Activated CD4-positive, alpha-beta T cell treated with anti-CD3 and anti-CD28 coated beads, Interleukin-2, amount 50 U/mL, for 48 hours (primary cell): ENCODE results near the gene C2orf81.
"Not testable (repeated sequence)": the region's sequence is repeated elsewhere in the genome, so short reads cannot be mapped to it uniquely, and the experiment has no call there.

ENCODE experiments used
- DNase-seq, 2 experiments: peaks; one replicate each; pipeline ENCODE4 v3.0.0-alpha.2; 2020

Gene C2orf81

GRCh38 chr2:74421221-74421870 is at the start of gene C2orf81, which contains the start of gene WDR54:
Gene C2orf81 (minus strand): TSS chr2:74421619. CDS start chr2:74421560, 59 bp downstream.
Gene WDR54 (plus strand): TSS chr2:74421730. CDS start chr2:74422154, 424 bp downstream.
- peak; percentile 93 to 95 for DNase-seq

GRCh38 chr2:74470742-74471141 is 49.3 kb upstream of the C2orf81 start:
- not testable (repeated sequence) for DNase-seq

GRCh38 chr2:74464406-74464805 is 43.0 kb upstream of the C2orf81 start:
- DNase-seq, result no peak

- no peak for DNase-seq
These were observed 41.3 kb upstream of the C2orf81 start for GRCh38 chr2:74462786-74463105.

- no peak for DNase-seq
These were observed 40.8 kb upstream of the C2orf81 start for GRCh38 chr2:74462054-74462785.

- DNase-seq, result no peak
These were observed 40.0 kb upstream of the C2orf81 start for GRCh38 chr2:74461187-74462053.

- not testable (repeated sequence) for DNase-seq
These were observed 38.8 kb upstream of the C2orf81 start for GRCh38 chr2:74460187-74460586.

GRCh38 chr2:74459503-74460118 is 38.2 kb upstream of the C2orf81 start:
- not testable (repeated sequence) for DNase-seq

- no peak for DNase-seq
These were observed 37.5 kb upstream of the C2orf81 start for GRCh38 chr2:74458938-74459363.

GRCh38 chr2:74458132-74458937 is 36.9 kb upstream of the C2orf81 start, which contains the start of gene WBP1:
Gene WBP1 (plus strand): TSS chr2:74458438. CDS start chr2:74458603, 165 bp downstream.
- peak; percentile 98 to 99 for DNase-seq

- DNase-seq, result peak; percentile 82 to 87
These were observed 36.2 kb upstream of the C2orf81 start for GRCh38 chr2:74457549-74458131.

GRCh38 chr2:74457129-74457548 is 35.7 kb upstream of the C2orf81 start:
- no peak for DNase-seq

GRCh38 chr2:74454654-74455511 is 33.5 kb upstream of the C2orf81 start, which contains the start of gene INO80B:
Gene INO80B (plus strand): TSS chr2:74455087. CDS start chr2:74455117, 30 bp downstream.
- DNase-seq, result peak; percentile 97 to 98

- no peak for DNase-seq
These were observed 29.3 kb upstream of the C2orf81 start for GRCh38 chr2:74450570-74451190.

- DNase-seq, result no peak
These were observed 27.4 kb upstream of the C2orf81 start for GRCh38 chr2:74448771-74449170.

GRCh38 chr2:74447230-74447999 is 26.0 kb upstream of the C2orf81 start:
- no peak for DNase-seq

GRCh38 chr2:74444498-74445318 is 23.3 kb upstream of the C2orf81 start:
- DNase-seq, result no peak
